WTC11 (cell line): ENCODE measurements around the gene RHBDL1. TPM values are rescaled to one million over a fixed set of nuclear protein-coding genes. Genes with fewer than 3 reads are reported as not detected.
"Not testable (repeated sequence)": the region's sequence is repeated elsewhere in the genome, so short reads cannot be mapped to it uniquely, and the experiment has no call there.

Experiments used
- ATAC-seq: fragments of 200-7000 bp; cut with Tn5 transposase; 2 replicates; pipeline ENCODE4 v1.10.0; 2021; ENCODE audit warnings: mild to moderate bottlenecking, moderate library complexity
- CTCF ChIA-PET: fragments of 300-600 bp; sonication (Branson Sonifier 250); formaldehyde crosslinking; loops from one replicate; lab custom pipeline; 2021; ENCODE audit warnings: antibody characterized with exemption; lab: Charles Lee
- POLR2A ChIA-PET: fragments of 350-600 bp; sonication (Branson Sonifier 250); formaldehyde crosslinking; loops from one replicate; lab custom pipeline; 2021; ENCODE audit warnings: antibody characterized with exemption; lab: Charles Lee
- DNase-seq: peaks from one replicate; pipeline ENCODE4 v3.0.0; 2021; ENCODE audit warnings: low spot score
- H3K27ac Mint-ChIP-seq: 2 replicates; pipeline ENCODE4 v1.8.0; 2021; ENCODE audit warnings: mixed read lengths
- H3K27me3 Mint-ChIP-seq: 2 replicates; pipeline ENCODE4 v1.8.0; 2021; ENCODE audit warnings: low read depth, mild to moderate bottlenecking, moderate library complexity, mixed read lengths
- H3K36me3 Mint-ChIP-seq: 2 replicates; pipeline ENCODE4 v1.8.0; 2021; ENCODE audit warnings: mixed read lengths
- H3K4me1 Mint-ChIP-seq: 2 replicates; pipeline ENCODE4 v1.8.0; 2022; ENCODE audit warnings: mixed read lengths
- H3K4me3 Mint-ChIP-seq: 2 replicates; pipeline ENCODE4 v1.8.0; 2021; ENCODE audit warnings: mild to moderate bottlenecking, moderate library complexity, mixed read lengths
- H3K9me3 Mint-ChIP-seq: 2 replicates; pipeline ENCODE4 v1.8.0; 2021; ENCODE audit warnings: mixed read lengths
- CBFB ChIP-seq: sonication (generic); formaldehyde crosslinking; IDR thresholded peaks from 2 replicates; pipeline ENCODE4 v1.8.1; 2022; ENCODE audit warnings: mild to moderate bottlenecking, low read depth, missing genetic modification reagents
- ETV6 ChIP-seq: sonication (generic); formaldehyde crosslinking; IDR thresholded peaks from 2 replicates; pipeline ENCODE4 v1.8.1; 2022; ENCODE audit warnings: mild to moderate bottlenecking, missing genetic modification reagents
- MXD4 ChIP-seq: fragments of 250-450 bp; sonication (Bioruptor Pico); IDR thresholded peaks from 2 replicates; pipeline ENCODE4 v1.8.0; 2021; ENCODE audit warnings: mild to moderate bottlenecking, moderate library complexity, borderline replicate concordance
- NFE2L1 ChIP-seq: sonication (generic); formaldehyde crosslinking; IDR thresholded peaks from 2 replicates; pipeline ENCODE4 v1.8.1; 2023; ENCODE audit warnings: missing genetic modification reagents
- NR2C2 ChIP-seq: sonication (generic); formaldehyde crosslinking; IDR thresholded peaks from 2 replicates; pipeline ENCODE4 v1.8.0; 2022; ENCODE audit warnings: mild to moderate bottlenecking, missing genetic modification reagents
- ZNF232 ChIP-seq: sonication (generic); formaldehyde crosslinking; IDR thresholded peaks from 2 replicates; pipeline ENCODE4 v1.8.0; 2022; ENCODE audit warnings: mild to moderate bottlenecking, missing genetic modification reagents
- ZNF423 ChIP-seq: fragments of 250-450 bp; sonication (Bioruptor Pico); IDR thresholded peaks from 2 replicates; pipeline ENCODE4 v2.1.2; 2022; ENCODE audit warnings: mild to moderate bottlenecking, moderate library complexity
- total RNA-seq: library from RNA; stranded (reverse); gene quantifications from 3 replicates; pipeline ENCODE4 v1.2.3, GENCODE V29; 2021
- TF ChIP-seq, protein P1 (sequence below): sonication (generic); formaldehyde crosslinking; IDR thresholded peaks from 2 replicates; pipeline ENCODE4 v1.8.1; 2022; ENCODE audit warnings: low read depth, mild to moderate bottlenecking, moderate library complexity, missing genetic modification reagents, borderline replicate concordance
- TF ChIP-seq, protein P2 (sequence below): sonication (generic); formaldehyde crosslinking; IDR thresholded peaks from 2 replicates; pipeline ENCODE4 v1.8.1; 2023; ENCODE audit warnings: mild to moderate bottlenecking, missing genetic modification reagents, moderate library complexity
- TF ChIP-seq, protein P3 (sequence below): sonication (generic); formaldehyde crosslinking; conservative IDR thresholded peaks from 2 replicates; pipeline ENCODE4 v1.8.1; 2022; ENCODE audit warnings: mild to moderate bottlenecking, missing genetic modification reagents
- TF ChIP-seq, protein P4 (sequence below): fragments of 250-450 bp; sonication (Bioruptor Pico); IDR thresholded peaks from 2 replicates; pipeline ENCODE4 v1.8.0; 2021; ENCODE audit warnings: mild to moderate bottlenecking
- TF ChIP-seq, protein P5 (sequence below): sonication (generic); formaldehyde crosslinking; IDR thresholded peaks from 2 replicates; pipeline ENCODE4 v1.8.0; 2023; ENCODE audit warnings: mild to moderate bottlenecking, missing genetic modification reagents
- TF ChIP-seq, protein P6 (sequence below): fragments of 250-450 bp; sonication (Bioruptor Pico); conservative IDR thresholded peaks from 2 replicates; pipeline ENCODE4 v1.9.0; 2021; ENCODE audit warnings: mild to moderate bottlenecking
- TF ChIP-seq, protein P7 (sequence below): sonication (generic); formaldehyde crosslinking; IDR thresholded peaks from 2 replicates; pipeline ENCODE4 v1.8.0; 2022; ENCODE audit warnings: missing genetic modification reagents

RHBDL1 gene
- total RNA-seq, 1 experiment from 2014 or later = 8.2 TPM

DNA sequence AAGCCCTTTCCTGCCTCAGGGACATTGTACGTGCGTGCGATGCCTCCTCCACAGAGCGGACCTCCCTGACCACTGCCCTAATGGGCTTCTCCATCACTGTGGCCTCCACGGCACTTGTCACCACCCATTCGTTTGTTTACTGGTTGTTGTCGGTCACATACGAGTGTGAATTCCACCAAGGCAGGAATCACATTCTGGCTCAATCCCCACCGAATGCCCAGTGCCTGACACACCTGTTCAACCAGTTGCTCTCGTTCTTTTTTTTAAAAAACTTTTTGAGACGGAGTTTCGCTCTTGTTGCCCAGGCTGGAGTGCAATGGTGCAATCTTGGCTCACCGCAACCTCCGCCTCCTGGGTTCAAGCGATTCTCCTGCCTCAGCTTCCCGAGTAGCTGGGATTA is 15.8 kb downstream of the RHBDL1 start:
- ATAC-seq, H3K36me3 Mint-ChIP-seq, H3K9me3 Mint-ChIP-seq, H3K4me1 Mint-ChIP-seq, DNase-seq, POLR2A ChIA-PET, CTCF ChIA-PET: not testable (repeated sequence)
- Mint-ChIP-seq H3K4me3 (peak overlapping the region; percentile 82), H3K27me3 (peaks cover 42% of the 10 kb centered on the region), H3K27ac (peak overlapping the region; percentile 41; the same call in 1 of the 2 replicates)

DNA sequence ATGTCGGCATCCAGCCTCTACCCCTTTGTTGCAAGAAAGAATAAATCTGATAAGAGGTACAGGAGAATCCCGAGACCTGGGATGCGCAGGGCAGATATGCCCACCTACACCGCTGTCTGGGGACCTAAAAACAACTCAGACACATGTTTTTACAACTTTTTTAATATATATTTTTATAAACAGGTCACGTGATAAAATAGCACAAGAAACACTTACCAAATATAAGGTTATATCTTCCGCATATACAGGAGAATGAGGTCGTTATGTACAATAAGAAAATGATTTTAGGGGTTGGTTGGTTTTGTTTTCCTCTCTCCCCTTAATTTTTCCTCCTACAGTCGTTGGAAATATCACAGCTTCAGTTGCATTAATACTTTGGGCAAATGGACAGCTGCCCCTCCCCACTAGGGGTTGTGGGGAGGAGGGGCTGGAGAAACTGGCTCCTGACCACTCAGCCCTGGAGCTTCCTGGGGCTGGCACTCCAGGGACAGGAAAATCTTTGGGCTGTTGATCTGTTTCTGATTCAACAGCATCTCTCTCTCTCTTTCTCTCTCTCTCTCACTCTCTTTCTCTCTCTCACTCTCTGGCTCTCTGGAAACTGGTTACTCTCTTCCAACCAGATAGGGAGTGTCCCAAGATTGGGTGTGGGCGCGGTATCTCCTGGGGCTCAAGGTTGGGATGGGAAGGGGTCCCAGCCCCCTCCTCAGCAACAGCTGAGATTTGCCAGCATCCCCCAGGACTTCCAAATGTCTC is 17.1 kb downstream of the RHBDL1 start:
- Mint-ChIP-seq H3K4me1 (peaks cover 8% of the 10 kb centered on the region), H3K9me3 (no peaks in the 10 kb centered on the region), H3K4me3 (peak overlapping the region; percentile 0; the same call in 1 of the 2 replicates), H3K36me3 (no peaks in the 10 kb centered on the region), H3K27me3 (peaks cover 51% of the 10 kb centered on the region), H3K27ac (no peak overlapping the region)
- ATAC-seq (no peak), DNase-seq (no peak)
- POLR2A ChIA-PET = no interaction called here
- CTCF ChIA-PET = interaction anchor here (0.5 to 2.5 kb wide), 4 partner anchors 14 to 44 kb away, joined by 3 to 8 read pairs (median 6); partner anchors contain the start of gene RHOT2
- TF ChIP-seq, protein P1, sequence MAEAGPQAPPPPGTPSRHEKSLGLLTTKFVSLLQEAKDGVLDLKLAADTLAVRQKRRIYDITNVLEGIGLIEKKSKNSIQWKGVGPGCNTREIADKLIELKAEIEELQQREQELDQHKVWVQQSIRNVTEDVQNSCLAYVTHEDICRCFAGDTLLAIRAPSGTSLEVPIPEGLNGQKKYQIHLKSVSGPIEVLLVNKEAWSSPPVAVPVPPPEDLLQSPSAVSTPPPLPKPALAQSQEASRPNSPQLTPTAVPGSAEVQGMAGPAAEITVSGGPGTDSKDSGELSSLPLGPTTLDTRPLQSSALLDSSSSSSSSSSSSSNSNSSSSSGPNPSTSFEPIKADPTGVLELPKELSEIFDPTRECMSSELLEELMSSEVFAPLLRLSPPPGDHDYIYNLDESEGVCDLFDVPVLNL (CRISPR knock-in tag) = no peak
- TF ChIP-seq, protein P2, sequence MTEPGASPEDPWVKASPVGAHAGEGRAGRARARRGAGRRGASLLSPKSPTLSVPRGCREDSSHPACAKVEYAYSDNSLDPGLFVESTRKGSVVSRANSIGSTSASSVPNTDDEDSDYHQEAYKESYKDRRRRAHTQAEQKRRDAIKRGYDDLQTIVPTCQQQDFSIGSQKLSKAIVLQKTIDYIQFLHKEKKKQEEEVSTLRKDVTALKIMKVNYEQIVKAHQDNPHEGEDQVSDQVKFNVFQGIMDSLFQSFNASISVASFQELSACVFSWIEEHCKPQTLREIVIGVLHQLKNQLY (CRISPR knock-in tag) = no peak
- TF ChIP-seq NFE2L1 (CRISPR knock-in tag) = no peak
- TF ChIP-seq, protein P3, sequence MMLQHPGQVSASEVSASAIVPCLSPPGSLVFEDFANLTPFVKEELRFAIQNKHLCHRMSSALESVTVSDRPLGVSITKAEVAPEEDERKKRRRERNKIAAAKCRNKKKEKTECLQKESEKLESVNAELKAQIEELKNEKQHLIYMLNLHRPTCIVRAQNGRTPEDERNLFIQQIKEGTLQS = no peak
- TF ChIP-seq, protein P4, sequence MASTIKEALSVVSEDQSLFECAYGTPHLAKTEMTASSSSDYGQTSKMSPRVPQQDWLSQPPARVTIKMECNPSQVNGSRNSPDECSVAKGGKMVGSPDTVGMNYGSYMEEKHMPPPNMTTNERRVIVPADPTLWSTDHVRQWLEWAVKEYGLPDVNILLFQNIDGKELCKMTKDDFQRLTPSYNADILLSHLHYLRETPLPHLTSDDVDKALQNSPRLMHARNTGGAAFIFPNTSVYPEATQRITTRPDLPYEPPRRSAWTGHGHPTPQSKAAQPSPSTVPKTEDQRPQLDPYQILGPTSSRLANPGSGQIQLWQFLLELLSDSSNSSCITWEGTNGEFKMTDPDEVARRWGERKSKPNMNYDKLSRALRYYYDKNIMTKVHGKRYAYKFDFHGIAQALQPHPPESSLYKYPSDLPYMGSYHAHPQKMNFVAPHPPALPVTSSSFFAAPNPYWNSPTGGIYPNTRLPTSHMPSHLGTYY = no peak
- no peak for TF ChIP-seq ZNF423 (CRISPR knock-in tag)

DNA sequence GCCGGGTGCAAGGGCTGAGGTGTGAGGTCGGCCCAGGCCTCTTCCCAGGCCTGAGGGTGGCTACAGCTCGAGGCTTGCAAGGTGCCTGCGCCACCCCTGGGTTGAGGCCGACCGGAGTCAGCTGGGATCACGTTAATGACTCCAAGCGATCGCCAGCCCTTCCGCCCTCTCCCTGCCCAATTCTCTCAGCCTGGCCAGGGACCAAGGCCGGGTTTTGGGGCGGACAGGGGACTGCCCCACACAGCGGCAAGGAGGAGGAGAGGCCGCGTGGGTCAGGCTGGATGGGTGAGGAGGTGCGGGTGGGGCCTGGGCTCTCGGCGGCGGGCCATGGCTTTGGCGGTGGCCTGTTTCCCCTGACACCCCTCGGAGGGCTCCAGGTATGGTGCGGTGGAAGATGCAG is 17.9 kb downstream of the RHBDL1 start:
- ChIA-PET CTCF (interaction anchor here (1.3 to 2.5 kb wide), 4 partner anchors 13 to 45 kb away, joined by 4 to 8 read pairs (median 6); partner anchors contain the start of gene RHOT2), POLR2A (interaction anchor here (1.1 to 1.5 kb wide), 2 partner anchors 10 to 26 kb away, joined by 4 read pairs; no protein-coding TSS in a partner anchor)
- Mint-ChIP-seq H3K4me1 (peaks cover 8% of the 10 kb centered on the region), H3K36me3 (no peaks in the 10 kb centered on the region), H3K9me3 (no peaks in the 10 kb centered on the region), H3K27me3 (peaks cover 60% of the 10 kb centered on the region), H3K27ac (no peak overlapping the region)
- ATAC-seq (no peak), DNase-seq (no peak)
- TF ChIP-seq, protein P5, sequence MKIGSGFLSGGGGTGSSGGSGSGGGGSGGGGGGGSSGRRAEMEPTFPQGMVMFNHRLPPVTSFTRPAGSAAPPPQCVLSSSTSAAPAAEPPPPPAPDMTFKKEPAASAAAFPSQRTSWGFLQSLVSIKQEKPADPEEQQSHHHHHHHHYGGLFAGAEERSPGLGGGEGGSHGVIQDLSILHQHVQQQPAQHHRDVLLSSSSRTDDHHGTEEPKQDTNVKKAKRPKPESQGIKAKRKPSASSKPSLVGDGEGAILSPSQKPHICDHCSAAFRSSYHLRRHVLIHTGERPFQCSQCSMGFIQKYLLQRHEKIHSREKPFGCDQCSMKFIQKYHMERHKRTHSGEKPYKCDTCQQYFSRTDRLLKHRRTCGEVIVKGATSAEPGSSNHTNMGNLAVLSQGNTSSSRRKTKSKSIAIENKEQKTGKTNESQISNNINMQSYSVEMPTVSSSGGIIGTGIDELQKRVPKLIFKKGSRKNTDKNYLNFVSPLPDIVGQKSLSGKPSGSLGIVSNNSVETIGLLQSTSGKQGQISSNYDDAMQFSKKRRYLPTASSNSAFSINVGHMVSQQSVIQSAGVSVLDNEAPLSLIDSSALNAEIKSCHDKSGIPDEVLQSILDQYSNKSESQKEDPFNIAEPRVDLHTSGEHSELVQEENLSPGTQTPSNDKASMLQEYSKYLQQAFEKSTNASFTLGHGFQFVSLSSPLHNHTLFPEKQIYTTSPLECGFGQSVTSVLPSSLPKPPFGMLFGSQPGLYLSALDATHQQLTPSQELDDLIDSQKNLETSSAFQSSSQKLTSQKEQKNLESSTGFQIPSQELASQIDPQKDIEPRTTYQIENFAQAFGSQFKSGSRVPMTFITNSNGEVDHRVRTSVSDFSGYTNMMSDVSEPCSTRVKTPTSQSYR (CRISPR knock-in tag) = no peak
- no peak for TF ChIP-seq ETV6 (CRISPR knock-in tag)
- TF ChIP-seq CBFB (CRISPR knock-in tag) = no peak
- TF ChIP-seq, protein P6, sequence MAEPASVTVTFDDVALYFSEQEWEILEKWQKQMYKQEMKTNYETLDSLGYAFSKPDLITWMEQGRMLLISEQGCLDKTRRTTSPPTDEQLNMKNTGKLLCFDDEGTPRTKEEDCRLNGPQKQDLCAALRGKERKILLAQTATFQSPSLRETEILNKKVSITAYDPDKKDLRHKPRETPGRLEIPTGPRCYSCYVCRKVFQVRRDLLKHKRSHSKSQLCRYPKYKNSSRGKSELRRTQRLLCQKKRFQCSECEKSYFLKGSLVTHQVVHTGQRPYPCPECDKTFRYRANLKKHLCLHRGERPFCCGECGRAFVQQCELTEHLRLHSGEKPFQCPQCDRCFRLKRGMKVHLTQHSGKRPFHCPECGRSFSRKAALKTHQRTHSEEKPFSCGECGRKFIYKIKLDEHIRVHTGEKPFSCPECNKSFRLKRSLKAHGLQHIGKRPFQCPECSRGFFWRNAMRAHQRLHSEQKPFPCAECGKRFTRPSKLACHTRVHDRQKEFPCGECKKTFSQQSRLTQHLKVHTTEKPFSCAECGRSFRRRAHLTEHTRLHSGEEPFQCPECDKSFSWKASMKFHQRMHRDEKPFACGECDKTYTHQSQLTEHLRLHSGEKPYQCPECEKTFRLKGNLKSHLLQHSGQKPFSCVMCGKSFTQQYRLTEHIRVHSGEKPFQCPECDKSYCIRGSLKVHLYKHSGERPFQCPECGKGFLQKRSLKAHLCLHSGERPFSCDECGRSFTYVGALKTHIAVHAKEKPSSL = no peak
- no peak for TF ChIP-seq MXD4 (CRISPR knock-in tag)
- no peak for TF ChIP-seq NR2C2 (CRISPR knock-in tag)
- no peak for TF ChIP-seq ZNF232 (CRISPR knock-in tag)
- TF ChIP-seq, protein P7, sequence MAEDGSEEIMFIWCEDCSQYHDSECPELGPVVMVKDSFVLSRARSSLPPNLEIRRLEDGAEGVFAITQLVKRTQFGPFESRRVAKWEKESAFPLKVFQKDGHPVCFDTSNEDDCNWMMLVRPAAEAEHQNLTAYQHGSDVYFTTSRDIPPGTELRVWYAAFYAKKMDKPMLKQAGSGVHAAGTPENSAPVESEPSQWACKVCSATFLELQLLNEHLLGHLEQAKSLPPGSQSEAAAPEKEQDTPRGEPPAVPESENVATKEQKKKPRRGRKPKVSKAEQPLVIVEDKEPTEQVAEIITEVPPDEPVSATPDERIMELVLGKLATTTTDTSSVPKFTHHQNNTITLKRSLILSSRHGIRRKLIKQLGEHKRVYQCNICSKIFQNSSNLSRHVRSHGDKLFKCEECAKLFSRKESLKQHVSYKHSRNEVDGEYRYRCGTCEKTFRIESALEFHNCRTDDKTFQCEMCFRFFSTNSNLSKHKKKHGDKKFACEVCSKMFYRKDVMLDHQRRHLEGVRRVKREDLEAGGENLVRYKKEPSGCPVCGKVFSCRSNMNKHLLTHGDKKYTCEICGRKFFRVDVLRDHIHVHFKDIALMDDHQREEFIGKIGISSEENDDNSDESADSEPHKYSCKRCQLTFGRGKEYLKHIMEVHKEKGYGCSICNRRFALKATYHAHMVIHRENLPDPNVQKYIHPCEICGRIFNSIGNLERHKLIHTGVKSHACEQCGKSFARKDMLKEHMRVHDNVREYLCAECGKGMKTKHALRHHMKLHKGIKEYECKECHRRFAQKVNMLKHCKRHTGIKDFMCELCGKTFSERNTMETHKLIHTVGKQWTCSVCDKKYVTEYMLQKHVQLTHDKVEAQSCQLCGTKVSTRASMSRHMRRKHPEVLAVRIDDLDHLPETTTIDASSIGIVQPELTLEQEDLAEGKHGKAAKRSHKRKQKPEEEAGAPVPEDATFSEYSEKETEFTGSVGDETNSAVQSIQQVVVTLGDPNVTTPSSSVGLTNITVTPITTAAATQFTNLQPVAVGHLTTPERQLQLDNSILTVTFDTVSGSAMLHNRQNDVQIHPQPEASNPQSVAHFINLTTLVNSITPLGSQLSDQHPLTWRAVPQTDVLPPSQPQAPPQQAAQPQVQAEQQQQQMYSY (CRISPR knock-in tag) = peak; percentile 67
- TF ChIP-seq, all 79 proteins: peak for 1
- H3K4me3 Mint-ChIP-seq = peak overlapping the region; percentile 66
